HG03460 (cell line): ENCODE data around the gene LKAAEAR1.

Experiments used
- ATAC-seq: cut with Tn5 transposase; IDR thresholded peaks from one replicate; pipeline ENCODE4 v1.9.1; 2021; ENCODE audit not compliant: unreplicated experiment

LKAAEAR1 gene

DNA sequence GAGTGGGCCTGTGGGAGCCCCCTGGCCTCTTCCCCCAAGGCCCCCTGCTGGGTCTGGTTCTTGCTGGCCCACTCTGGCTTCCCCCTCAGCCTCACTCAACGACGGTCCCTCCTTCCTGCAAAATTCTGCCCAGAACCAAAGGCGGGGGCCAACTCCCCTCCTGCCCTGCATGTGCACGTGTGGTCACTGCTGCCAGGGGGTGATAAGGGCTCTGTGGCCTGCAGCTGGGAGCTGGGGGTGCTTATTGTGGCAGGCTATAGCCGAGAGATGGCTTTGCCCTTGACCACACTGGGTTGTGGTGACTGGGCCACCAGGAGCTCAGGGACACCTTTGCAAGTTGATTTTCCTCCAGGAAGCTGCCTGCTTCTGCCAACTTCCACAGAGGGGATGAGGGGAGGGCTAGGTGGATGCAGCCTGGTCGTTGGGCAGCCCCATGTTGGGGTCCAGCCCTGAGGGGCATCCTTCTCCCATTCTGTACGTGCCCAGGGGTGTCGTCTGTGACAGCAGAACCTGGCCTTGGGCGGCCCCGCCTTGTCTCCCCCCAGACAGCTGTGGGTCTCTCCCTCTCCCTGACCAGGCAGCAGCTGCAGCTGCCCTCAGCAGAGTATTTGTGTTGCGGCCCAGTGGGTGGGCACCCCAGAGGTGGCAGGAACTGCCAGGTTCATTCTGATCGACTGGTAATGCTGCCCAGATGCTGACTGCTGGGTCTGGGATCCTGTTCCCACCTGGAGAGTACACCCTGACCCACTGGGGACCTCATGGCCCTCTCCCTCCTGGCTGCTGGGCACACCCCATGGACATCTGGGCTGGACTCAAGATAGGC is 15.6 kb downstream of the LKAAEAR1 start:
- ATAC-seq: no peak

- ATAC-seq: no peak
Measured at GRCh38 chr20:64067733-64068307, 16.4 kb downstream of the LKAAEAR1 start.

DNA sequence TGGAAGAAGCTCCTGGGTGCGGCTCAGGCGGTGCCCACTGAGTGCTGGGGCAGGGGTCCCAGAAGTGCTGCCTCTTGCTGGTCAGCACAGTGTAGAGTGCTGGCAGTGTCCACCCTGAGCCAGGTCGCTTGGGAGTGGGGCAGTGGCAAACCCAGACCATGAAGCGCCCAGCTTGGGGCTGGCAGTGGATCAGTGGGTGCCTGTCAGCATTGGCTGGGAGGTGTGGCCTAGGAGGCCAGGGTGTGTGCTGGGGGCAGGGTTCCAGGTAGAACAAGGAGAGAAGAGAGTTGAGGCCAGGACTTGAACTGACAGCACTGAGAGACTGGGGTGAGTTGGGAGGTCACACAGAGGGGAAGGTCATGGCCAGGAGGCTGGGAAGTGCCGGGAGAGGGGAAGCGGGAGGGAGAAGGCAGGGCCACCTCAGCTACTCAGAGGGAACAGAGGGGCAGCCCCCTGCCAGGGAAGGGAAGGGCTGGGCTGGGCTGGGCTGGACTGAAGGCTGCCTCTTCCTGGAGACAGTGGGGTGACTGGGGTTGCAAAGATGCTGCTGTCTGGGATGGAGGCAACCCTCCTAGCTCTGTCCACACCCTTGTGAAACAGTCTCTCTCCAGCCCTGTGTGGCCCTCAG is 17.1 kb downstream of the LKAAEAR1 start:
- no peak for ATAC-seq

GRCh38 chr20:64065974-64066343 is 18.2 kb downstream of the LKAAEAR1 start:
- ATAC-seq: peak; percentile 40

GRCh38 chr20:64065062-64065973 is 18.9 kb downstream of the LKAAEAR1 start:
- ATAC-seq: no peak

- no peak for ATAC-seq
Measured at GRCh38 chr20:64064145-64064698, 20.0 kb downstream of the LKAAEAR1 start.

GRCh38 chr20:64063389-64064144 is 20.6 kb downstream of the LKAAEAR1 start:
- ATAC-seq: no peak

- peak; percentile 66 for ATAC-seq
Measured at GRCh38 chr20:64062596-64063388, 21.4 kb downstream of the LKAAEAR1 start, which contains the start of gene TCEA2. TCEA2 (plus strand) TSS chr20:64063198; CDS start chr20:64063313, 115 bp downstream.

DNA sequence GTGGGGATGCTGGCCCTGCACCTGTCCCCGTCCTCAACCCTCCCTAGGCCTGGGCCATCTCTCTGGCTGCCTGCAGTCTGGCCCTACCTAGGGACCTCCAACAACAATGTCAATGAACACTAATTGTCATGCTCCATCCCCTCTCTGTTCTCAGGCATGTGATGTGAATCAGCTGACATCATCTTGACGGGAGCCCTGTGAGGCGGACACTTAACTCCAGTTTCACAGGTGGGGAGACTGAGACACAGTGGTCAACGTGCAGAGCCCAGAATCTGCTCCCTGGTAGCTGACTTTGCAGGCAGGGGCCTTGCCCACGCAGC is 22.0 kb downstream of the LKAAEAR1 start:
- ATAC-seq: no peak

DNA sequence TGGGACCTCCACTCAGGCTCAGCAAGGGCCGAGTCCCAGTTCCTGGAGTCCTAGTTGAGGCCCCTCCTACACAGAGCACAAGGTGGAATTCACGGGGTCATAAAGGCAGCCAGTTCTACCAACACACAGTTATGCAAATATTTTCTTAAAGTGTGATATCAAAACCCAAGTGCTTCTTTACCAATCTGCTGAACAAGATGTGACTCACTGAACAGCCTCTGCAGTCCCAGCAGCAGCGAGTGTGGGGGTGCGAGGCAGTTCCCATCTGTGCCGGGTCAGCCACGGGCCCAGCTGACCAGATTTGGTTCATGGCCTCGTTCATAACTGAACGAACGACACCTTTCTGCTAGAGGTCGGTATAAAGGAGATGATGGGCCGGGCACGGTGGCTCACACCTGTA is 25.7 kb downstream of the LKAAEAR1 start:
- ATAC-seq: no peak

GRCh38 chr20:64057628-64058498 is 26.3 kb downstream of the LKAAEAR1 start:
- peak; percentile 43 for ATAC-seq

DNA sequence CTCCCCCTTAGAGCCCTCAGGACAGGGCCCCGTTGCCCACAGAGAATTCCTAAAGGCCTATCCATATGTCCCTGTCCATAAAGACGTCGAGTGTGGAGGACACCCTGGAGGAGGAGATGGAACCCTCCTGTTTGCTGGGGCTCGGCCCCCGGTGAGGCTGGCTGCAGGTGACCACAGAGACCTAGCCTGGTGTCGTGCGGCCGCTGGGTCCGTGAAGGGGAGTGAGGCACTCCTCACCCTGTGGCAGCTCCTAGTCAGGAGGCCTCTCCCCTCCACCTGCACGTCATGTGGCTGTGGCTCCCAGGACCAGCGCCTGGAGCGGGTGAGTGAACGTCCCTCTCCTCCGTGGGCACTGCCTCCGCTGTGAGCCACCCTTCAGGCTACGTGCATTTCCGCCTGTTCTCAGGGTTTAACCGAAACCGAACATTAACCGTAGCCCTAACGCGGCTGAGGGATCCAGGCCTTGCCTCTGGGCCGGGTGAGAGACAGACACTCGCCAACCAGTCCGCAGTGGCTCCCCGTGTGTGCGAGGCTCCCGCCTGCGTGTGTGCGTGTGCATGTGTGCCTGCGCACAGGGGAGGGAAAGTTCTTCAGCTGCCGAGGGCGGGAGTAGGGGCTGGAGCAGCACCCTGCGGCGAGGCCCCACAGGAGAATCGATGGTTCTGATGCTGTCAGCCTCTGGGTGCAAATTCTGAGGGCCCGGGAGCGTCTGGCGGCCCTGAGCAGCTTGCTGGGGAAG is 27.1 kb downstream of the LKAAEAR1 start:
- ATAC-seq: peak; percentile 27

DNA sequence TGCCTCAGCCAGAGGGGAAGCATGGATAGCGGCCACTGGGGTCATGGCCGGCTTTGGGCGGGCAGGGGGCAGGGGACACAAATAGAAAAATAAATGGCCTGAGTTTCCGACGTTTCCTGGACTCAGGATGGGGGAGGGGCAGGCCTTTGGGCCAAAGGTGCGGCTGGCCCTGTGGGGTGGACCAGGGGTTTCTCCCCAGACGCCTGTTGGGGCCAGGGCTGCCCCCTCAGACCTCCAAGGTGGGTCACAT is 27.6 kb downstream of the LKAAEAR1 start:
- ATAC-seq: no peak

DNA sequence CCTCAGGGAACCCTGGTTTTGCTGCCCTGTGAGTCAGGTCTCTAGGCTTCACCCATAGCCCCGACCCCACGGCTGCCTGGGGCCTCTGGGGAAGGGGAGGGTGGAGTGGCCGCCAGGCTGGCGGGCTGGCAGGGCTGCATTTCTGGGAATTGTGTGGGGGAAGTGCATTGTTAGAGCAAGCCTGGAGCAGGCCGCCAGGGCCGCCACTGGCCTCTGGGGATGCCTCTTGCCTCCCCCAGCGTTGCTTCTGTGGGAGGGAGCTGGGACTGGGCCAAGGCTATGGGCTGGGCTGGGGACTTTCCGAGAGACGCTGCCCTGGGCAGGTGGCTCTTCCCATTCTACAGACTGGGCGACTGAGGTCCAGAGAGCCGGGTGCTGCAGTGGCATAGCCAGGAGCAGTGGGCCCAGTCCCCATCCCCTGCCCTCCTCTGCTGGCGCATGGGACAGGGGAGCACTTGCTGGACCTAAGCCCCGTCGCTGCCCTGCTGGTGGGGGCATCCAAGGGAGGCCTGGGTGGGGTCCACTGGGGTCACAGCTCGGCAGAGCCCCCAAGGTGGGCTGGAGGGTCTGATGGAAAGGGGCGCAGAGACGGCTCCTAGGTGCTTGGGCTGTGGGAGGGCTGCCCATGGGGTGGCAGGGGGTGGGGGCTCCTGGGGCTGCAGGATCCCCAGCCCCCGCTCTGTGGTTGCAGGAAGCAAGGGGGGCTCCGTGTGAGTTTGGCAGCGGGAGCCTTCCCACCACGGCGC is 28.1 kb downstream of the LKAAEAR1 start:
- ATAC-seq: no peak

GRCh38 chr20:64055396-64055892 is 28.8 kb downstream of the LKAAEAR1 start:
- no peak for ATAC-seq

DNA sequence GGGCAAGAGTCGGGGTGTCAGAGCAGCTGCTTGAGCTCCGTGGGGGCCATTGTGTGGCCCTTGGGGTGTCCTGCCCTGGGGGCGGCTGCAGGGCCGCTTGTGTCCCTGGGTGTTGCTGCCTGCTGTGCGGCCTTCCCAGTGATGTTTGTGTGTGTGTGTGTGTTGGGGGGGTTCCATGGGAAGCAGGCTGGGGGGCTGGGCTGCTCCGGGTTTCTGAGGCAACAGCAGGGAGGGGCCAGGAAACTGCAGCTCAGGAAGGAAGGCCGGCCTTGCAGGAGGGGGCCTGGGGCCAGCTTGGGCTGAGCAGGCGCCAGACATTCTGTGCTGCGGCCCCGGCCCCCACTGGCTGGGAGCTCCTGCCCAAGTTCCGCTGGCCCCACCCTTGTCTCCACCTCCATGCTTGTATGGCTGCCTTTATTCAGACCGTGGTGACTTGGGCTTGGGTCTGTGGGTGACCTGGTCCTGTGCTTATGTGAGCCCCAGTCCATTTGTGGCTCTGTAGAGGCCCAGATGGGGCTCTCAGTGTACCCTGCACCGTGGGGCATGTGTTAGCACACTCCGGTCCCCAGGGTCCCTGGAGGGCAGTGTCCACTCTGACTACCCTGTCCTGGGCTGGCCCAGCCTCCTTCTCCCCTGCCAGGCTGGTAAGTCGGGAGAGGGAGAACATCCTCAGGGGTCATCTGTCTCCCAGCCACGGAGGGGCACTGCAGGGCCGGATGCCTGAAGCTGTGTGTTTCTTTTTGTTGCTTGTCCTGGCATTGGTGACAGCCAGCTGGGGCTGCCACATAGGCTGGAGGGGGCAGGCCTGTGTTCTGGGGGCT is 30.1 kb downstream of the LKAAEAR1 start:
- ATAC-seq: no peak
